ENCODE data around the gene APEH. TPM values are rescaled to one million over a fixed set of nuclear protein-coding genes. Genes with fewer than 3 reads are reported as not detected.

The APEH gene
- total RNA-seq, 1 experiment from 2014 or later, result 246 TPM

DNA sequence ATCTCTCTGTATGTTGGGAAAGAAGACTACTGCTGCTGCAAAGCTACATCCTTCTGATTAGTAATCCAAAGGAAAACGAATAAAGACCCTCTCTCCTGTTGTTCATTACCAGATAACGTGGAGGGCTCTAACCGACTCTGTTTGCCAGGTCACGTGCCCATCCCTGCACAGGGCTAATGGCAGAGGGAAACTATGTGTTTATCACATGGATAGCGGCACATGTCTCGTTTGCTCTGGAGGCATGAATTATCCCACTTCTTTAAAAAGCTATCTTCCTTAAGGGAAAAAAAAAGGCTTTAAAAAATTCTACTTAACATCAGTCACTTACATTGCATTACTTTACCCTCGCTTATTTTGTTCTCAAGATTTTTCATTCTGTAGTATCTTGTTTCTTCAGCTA, 32.9 kb upstream of the APEH start:
- no peak overlapping the region for H3K4me3 ChIP-seq (replicated peaks in 1 of 2; ENCODE audit: low read depth in 1 of 2, low read length in 2 of 2)
- ChIA-PET CTCF (no interaction called here), POLR2A (no interaction called here), RAD21 (ENCODE audit: low non-redundant PET in 1 of 2, low total read pairs in 2 of 2, uncharacterized antibody in 2 of 2, unreplicated experiment in 2 of 2) (no interaction called here)
- no peaks in the 10 kb centered on the region for H3K27me3 ChIP-seq (ENCODE audit: insufficient read depth, low read length)
- no peak for DNase-seq (ENCODE audit: low read depth, low spot score)
- no peak for TF ChIP-seq SIN3A (IDR thresholded peaks at IDR 0.05; ENCODE audit: low read depth)
- no peak for TF ChIP-seq JUND (IDR thresholded peaks at IDR 0.05)
- no peak for TF ChIP-seq SRF (IDR thresholded peaks at IDR 0.05; ENCODE audit: low read depth)
- TF ChIP-seq, protein P1, sequence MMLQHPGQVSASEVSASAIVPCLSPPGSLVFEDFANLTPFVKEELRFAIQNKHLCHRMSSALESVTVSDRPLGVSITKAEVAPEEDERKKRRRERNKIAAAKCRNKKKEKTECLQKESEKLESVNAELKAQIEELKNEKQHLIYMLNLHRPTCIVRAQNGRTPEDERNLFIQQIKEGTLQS (IDR thresholded peaks at IDR 0.05), result no peak
- ATAC-seq, result no peak
- no peaks in the 10 kb centered on the region for H3K9me2 ChIP-seq (ENCODE audit: insufficient read depth)
- no TSS peak for BruUV-seq (replicated peaks)
- no peak overlapping the region for H3K27ac ChIP-seq (ENCODE audit: low read depth, low read length)
- H3K4me2 ChIP-seq (ENCODE audit: low read length), result no peak overlapping the region
- no peak overlapping the region for H3K9ac ChIP-seq (ENCODE audit: low read length)
- no peaks in the 10 kb centered on the region for H4K20me1 ChIP-seq (ENCODE audit: insufficient read depth)
- no peaks in the 10 kb centered on the region for H3K79me2 ChIP-seq (ENCODE audit: insufficient read depth, low read length)
- peaks cover 12 to 32% of the 10 kb centered on the region in 2 experiments for H3K4me1 ChIP-seq (ENCODE audit: control insufficient read depth in 1 of 2, insufficient read depth in 2 of 2, low read length in 2 of 2)
- H2AFZ ChIP-seq (ENCODE audit: low read depth, low read length, poor library complexity, severe bottlenecking), result no peak overlapping the region
- H3K9me3 ChIP-seq (ENCODE audit: control insufficient read depth in 1 of 2, insufficient read depth in 1 of 2, low read depth in 1 of 2, low read length in 2 of 2), result no peaks in the 10 kb centered on the region
- no peaks in the 10 kb centered on the region for H3K36me3 ChIP-seq (ENCODE audit: control insufficient read depth in 1 of 2, insufficient read depth in 2 of 2, low read length in 2 of 2)
- intact Hi-C loops (cut with micrococcal nuclease), result no loop called here

DNA sequence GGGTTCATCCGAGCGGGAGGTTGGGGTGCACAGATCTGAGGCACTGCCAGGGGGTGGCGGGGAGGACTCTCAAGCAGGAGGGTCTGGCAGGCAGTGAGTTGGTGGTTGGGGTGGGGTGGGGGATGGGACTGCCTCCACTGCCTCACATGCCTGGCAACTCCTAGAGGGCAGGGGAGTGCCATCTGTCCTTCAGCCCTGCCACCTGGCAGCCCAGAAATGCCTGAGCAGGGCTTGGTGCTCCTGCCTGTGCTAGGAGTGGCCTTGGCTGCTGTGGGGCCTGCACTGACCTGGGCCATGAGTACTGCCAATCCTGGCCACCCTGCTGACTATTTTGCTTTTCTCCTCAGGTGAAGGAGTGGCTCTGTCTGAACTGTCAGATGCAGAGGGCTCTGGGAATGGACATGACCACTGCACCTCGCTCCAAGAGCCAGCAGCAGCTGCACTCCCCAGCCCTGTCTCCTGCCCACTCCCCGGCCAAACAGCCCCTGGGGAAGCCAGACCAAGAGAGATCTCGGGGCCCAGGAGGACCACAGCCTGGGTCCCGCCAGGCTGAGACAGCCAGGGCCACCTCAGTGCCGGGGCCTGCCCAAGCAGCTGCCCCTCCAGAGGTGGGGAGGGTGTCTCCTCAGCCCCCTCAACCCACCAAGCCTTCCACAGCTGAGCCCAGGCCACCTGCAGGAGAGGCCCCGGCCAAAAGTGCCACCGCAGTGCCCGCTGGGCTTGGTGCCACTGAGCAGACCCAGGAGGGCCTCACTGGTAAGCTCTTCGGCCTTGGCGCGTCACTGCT, 32.0 kb upstream of the APEH start:
- intact Hi-C loops (cut with micrococcal nuclease), result no loop called here
- POLR2A ChIA-PET, result no interaction called here

More for the DNA sequence above, 32.0 kb upstream of the APEH start:
- H3K9ac ChIP-seq (ENCODE audit: low read length), result no peak overlapping the region
- no peaks in the 10 kb centered on the region for H3K9me3 ChIP-seq (ENCODE audit: control insufficient read depth in 1 of 2, insufficient read depth in 1 of 2, low read depth in 1 of 2, low read length in 2 of 2)
- H3K79me2 ChIP-seq (ENCODE audit: insufficient read depth, low read length), result no peaks in the 10 kb centered on the region
- CTCF ChIA-PET, result no interaction called here
- TF ChIP-seq POLR2AphosphoS5 (IDR thresholded peaks at IDR 0.05; ENCODE audit: low read depth, low read length) (no peak), YY1 (IDR thresholded peaks at IDR 0.05; ENCODE audit: extremely low read depth, insufficient replicate concordance, low read depth, low read length) (no peak), ZFX (IDR thresholded peaks at IDR 0.05) (no peak; the same call in 1 of the 2 replicates), POLR2A (IDR thresholded peaks at IDR 0.05; ENCODE audit: borderline replicate concordance, extremely low read depth, insufficient read depth, insufficient read length) (no peak), EZH2 (IDR thresholded peaks at IDR 0.05) (no peak), CBX3 (IDR thresholded peaks at IDR 0.05; ENCODE audit: low read depth) (no peak), RAD21 (IDR thresholded peaks at IDR 0.05; ENCODE audit: low read depth) (no peak), ZNF274 (IDR thresholded peaks at IDR 0.05; ENCODE audit: low read depth, low read length) (no peak), FOSL1 (IDR thresholded peaks at IDR 0.05; ENCODE audit: low read depth) (no peak)
- TF ChIP-seq, protein P2, sequence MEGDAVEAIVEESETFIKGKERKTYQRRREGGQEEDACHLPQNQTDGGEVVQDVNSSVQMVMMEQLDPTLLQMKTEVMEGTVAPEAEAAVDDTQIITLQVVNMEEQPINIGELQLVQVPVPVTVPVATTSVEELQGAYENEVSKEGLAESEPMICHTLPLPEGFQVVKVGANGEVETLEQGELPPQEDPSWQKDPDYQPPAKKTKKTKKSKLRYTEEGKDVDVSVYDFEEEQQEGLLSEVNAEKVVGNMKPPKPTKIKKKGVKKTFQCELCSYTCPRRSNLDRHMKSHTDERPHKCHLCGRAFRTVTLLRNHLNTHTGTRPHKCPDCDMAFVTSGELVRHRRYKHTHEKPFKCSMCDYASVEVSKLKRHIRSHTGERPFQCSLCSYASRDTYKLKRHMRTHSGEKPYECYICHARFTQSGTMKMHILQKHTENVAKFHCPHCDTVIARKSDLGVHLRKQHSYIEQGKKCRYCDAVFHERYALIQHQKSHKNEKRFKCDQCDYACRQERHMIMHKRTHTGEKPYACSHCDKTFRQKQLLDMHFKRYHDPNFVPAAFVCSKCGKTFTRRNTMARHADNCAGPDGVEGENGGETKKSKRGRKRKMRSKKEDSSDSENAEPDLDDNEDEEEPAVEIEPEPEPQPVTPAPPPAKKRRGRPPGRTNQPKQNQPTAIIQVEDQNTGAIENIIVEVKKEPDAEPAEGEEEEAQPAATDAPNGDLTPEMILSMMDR (IDR thresholded peaks at IDR 0.05 in 2 of 3, conservative IDR thresholded peaks at IDR 0.05 in 1 of 3; ENCODE audit: borderline replicate concordance in 1 of 3, insufficient read depth in 1 of 3, low read depth in 2 of 3, low read length in 2 of 3), result no peak
- TF ChIP-seq, protein P3, sequence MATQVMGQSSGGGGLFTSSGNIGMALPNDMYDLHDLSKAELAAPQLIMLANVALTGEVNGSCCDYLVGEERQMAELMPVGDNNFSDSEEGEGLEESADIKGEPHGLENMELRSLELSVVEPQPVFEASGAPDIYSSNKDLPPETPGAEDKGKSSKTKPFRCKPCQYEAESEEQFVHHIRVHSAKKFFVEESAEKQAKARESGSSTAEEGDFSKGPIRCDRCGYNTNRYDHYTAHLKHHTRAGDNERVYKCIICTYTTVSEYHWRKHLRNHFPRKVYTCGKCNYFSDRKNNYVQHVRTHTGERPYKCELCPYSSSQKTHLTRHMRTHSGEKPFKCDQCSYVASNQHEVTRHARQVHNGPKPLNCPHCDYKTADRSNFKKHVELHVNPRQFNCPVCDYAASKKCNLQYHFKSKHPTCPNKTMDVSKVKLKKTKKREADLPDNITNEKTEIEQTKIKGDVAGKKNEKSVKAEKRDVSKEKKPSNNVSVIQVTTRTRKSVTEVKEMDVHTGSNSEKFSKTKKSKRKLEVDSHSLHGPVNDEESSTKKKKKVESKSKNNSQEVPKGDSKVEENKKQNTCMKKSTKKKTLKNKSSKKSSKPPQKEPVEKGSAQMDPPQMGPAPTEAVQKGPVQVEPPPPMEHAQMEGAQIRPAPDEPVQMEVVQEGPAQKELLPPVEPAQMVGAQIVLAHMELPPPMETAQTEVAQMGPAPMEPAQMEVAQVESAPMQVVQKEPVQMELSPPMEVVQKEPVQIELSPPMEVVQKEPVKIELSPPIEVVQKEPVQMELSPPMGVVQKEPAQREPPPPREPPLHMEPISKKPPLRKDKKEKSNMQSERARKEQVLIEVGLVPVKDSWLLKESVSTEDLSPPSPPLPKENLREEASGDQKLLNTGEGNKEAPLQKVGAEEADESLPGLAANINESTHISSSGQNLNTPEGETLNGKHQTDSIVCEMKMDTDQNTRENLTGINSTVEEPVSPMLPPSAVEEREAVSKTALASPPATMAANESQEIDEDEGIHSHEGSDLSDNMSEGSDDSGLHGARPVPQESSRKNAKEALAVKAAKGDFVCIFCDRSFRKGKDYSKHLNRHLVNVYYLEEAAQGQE (IDR thresholded peaks at IDR 0.05; ENCODE audit: low read depth), result no peak
- TF ChIP-seq, protein P1 (IDR thresholded peaks at IDR 0.05), result no peak
- RAD21 ChIA-PET (ENCODE audit: low non-redundant PET in 1 of 2, low total read pairs in 2 of 2, uncharacterized antibody in 2 of 2, unreplicated experiment in 2 of 2), result no interaction called here
- H3K27ac ChIP-seq (ENCODE audit: low read depth, low read length), result no peak overlapping the region
- no peaks in the 10 kb centered on the region for H3K27me3 ChIP-seq (ENCODE audit: insufficient read depth, low read length)
- no peak overlapping the region for H3K4me2 ChIP-seq (ENCODE audit: low read length)
- BruUV-seq (replicated peaks), result no TSS peak
- DNase-seq (ENCODE audit: low read depth, low spot score) (no peak), ATAC-seq (no peak)
- no peak overlapping the region for H3K4me3 ChIP-seq (replicated peaks in 1 of 2; ENCODE audit: low read depth in 1 of 2, low read length in 2 of 2)
- no peaks in the 10 kb centered on the region for H4K20me1 ChIP-seq (ENCODE audit: insufficient read depth)
- H3K4me1 ChIP-seq (ENCODE audit: control insufficient read depth in 1 of 2, insufficient read depth in 2 of 2, low read length in 2 of 2), result peaks cover 12 to 24% of the 10 kb centered on the region in 2 experiments
- H2AFZ ChIP-seq (ENCODE audit: low read depth, low read length, poor library complexity, severe bottlenecking), result no peak overlapping the region
- no peaks in the 10 kb centered on the region for H3K36me3 ChIP-seq (ENCODE audit: control insufficient read depth in 1 of 2, insufficient read depth in 2 of 2, low read length in 2 of 2)
- H3K9me2 ChIP-seq (ENCODE audit: insufficient read depth), result no peaks in the 10 kb centered on the region

Measured in HCT116 (cell line).